Cardiac fibroblast (primary cell): Measurements from ENCODE around the gene GNMT.
"Not testable (repeated sequence)": the region's sequence is repeated elsewhere in the genome, so short reads cannot be mapped to it uniquely, and the experiment has no call there.

Experiments
- DNase-seq, 2 donors: peaks; one replicate each; pipeline versions ENCODE4 v3.0.0 to v3.0.0-alpha.2; 2010; ENCODE audit warnings: low read depth in 2 of 2
- H3K4me3 ChIP-seq, 2 donors: replicated peaks in 1 of 2; 1 replicate in 1 of 2; 2 replicates in 1 of 2; pipeline ENCODE4 v1.5.1; 2011; ENCODE audit warnings: low read depth in 2 of 2, low read length in 2 of 2, mild to moderate bottlenecking in 2 of 2, moderate library complexity in 1 of 2
- TF ChIP-seq, protein P1 (sequence below): IDR thresholded peaks from one replicate; pipeline ENCODE4 v1.5.1; 2011; ENCODE audit warnings: low read depth, mild to moderate bottlenecking, low read length, inconsistent platforms

The GNMT gene

GRCh38 chr6:42940493-42941045, 20.0 kb upstream of the GNMT start:
- TF ChIP-seq, protein P1, sequence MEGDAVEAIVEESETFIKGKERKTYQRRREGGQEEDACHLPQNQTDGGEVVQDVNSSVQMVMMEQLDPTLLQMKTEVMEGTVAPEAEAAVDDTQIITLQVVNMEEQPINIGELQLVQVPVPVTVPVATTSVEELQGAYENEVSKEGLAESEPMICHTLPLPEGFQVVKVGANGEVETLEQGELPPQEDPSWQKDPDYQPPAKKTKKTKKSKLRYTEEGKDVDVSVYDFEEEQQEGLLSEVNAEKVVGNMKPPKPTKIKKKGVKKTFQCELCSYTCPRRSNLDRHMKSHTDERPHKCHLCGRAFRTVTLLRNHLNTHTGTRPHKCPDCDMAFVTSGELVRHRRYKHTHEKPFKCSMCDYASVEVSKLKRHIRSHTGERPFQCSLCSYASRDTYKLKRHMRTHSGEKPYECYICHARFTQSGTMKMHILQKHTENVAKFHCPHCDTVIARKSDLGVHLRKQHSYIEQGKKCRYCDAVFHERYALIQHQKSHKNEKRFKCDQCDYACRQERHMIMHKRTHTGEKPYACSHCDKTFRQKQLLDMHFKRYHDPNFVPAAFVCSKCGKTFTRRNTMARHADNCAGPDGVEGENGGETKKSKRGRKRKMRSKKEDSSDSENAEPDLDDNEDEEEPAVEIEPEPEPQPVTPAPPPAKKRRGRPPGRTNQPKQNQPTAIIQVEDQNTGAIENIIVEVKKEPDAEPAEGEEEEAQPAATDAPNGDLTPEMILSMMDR: no peak
- DNase-seq: no peak
- H3K4me3 ChIP-seq: no peak overlapping the region

- DNase-seq, H3K4me3 ChIP-seq: not testable (repeated sequence)
Measured at GRCh38 chr6:42941356-42941755, 19.2 kb upstream of the GNMT start.

- H3K4me3 ChIP-seq: no peak overlapping the region
- TF ChIP-seq, protein P1: no peak
Measured at GRCh38 chr6:42942444-42942843, 18.1 kb upstream of the GNMT start.

GRCh38 chr6:42947950-42948349, 12.6 kb upstream of the GNMT start:
- TF ChIP-seq, protein P1: no peak
- DNase-seq: no peak
- H3K4me3 ChIP-seq: no peak overlapping the region

More at GRCh38 chr6:42942444-42942843, 18.1 kb upstream of the GNMT start:
- DNase-seq: no peak

- no peak for DNase-seq
- H3K4me3 ChIP-seq: no peak overlapping the region
- TF ChIP-seq, protein P1: no peak
Measured at GRCh38 chr6:42952389-42952788, 8.2 kb upstream of the GNMT start.

GRCh38 chr6:42954405-42954804, 6.1 kb upstream of the GNMT start:
- not testable (repeated sequence) for H3K4me3 ChIP-seq, DNase-seq

GRCh38 chr6:42958125-42958524, 2.4 kb upstream of the GNMT start:
- no peak overlapping the region for H3K4me3 ChIP-seq
- peak in 1 of 2 donors; percentile 29 for DNase-seq
- TF ChIP-seq, protein P1: no peak

GRCh38 chr6:42959917-42960242, 674 bp upstream of the GNMT start:
- DNase-seq: no peak
- H3K4me3 ChIP-seq: peak overlapping the region; percentile 44 to 47
- TF ChIP-seq, protein P1: no peak
